HEK293T (cell line): ENCODE data around the gene TMEM183A.

Experiments used
- CTCF ChIA-PET: fragments of 350-600 bp; formaldehyde crosslinking; extraction: SDS; loops from one replicate; lab custom pipeline; 2021; ENCODE audit warnings: antibody characterized with exemption, inconsistent platforms; lab: Yijun Ruan, JAX
- POLR2A ChIA-PET: fragments of 350-600 bp; formaldehyde crosslinking; extraction: SDS; loops from one replicate; lab custom pipeline; 2020; ENCODE audit warnings: antibody characterized with exemption, inconsistent platforms; lab: Yijun Ruan, JAX
- DNase-seq: peaks from one replicate; pipeline ENCODE4 v3.0.0; 2012; ENCODE audit warnings: mixed read lengths; ENCODE audit errors: extremely low spot score
- ARNT ChIP-seq: fragments of 450-650 bp; IDR thresholded peaks from 2 replicates; pipeline ENCODE4 v1.6.1; 2017; ENCODE audit warnings: mild to moderate bottlenecking
- BHLHE40 ChIP-seq: fragments of 450-650 bp; IDR thresholded peaks from 2 replicates; pipeline ENCODE4 v1.6.1; 2016; ENCODE audit warnings: mild to moderate bottlenecking, moderate library complexity, borderline replicate concordance
- CTBP1 ChIP-seq: fragments of 450-650 bp; IDR thresholded peaks from 2 replicates; pipeline ENCODE4 v1.6.1; 2016; ENCODE audit warnings: borderline replicate concordance
- ELF4 ChIP-seq: fragments of 450-650 bp; IDR thresholded peaks from 2 replicates; pipeline ENCODE4 v1.6.1; 2017; ENCODE audit warnings: antibody characterized with exemption
- FOXA1 ChIP-seq: fragments of 450-650 bp; IDR thresholded peaks from 2 replicates; pipeline ENCODE4 v1.6.1; 2016; ENCODE audit warnings: mild to moderate bottlenecking
- FOXK2 ChIP-seq: fragments of 450-650 bp; IDR thresholded peaks from 2 replicates; pipeline ENCODE4 v1.6.1; 2016; ENCODE audit warnings: mild to moderate bottlenecking
- FOXM1 ChIP-seq: fragments of 450-650 bp; IDR thresholded peaks from 2 replicates; pipeline ENCODE4 v1.6.1; 2017; ENCODE audit warnings: mild to moderate bottlenecking, borderline replicate concordance
- HDGF ChIP-seq: fragments of 450-650 bp; IDR thresholded peaks from 2 replicates; pipeline ENCODE4 v1.6.1; 2017; ENCODE audit warnings: antibody characterized with exemption, borderline replicate concordance
- L3MBTL2 ChIP-seq: fragments of 450-650 bp; conservative IDR thresholded peaks from 2 replicates; pipeline ENCODE4 v1.6.1; 2016; ENCODE audit warnings: mild to moderate bottlenecking
- LEF1 ChIP-seq: fragments of 450-650 bp; IDR thresholded peaks from 2 replicates; pipeline ENCODE4 v1.6.1; 2017; ENCODE audit warnings: mild to moderate bottlenecking, borderline replicate concordance
- NFRKB ChIP-seq: fragments of 450-650 bp; IDR thresholded peaks from 2 replicates; pipeline ENCODE4 v1.6.1; 2016; ENCODE audit warnings: mild to moderate bottlenecking, moderate library complexity
- SP1 ChIP-seq: fragments of 450-650 bp; IDR thresholded peaks from 2 replicates; pipeline ENCODE4 v1.6.1; 2017
- SUZ12 ChIP-seq: fragments of 450-650 bp; IDR thresholded peaks from 2 replicates; pipeline ENCODE4 v1.6.1; 2016; ENCODE audit warnings: mild to moderate bottlenecking
- TARDBP ChIP-seq: fragments of 450-650 bp; IDR thresholded peaks from 2 replicates; pipeline ENCODE4 v1.6.1; 2016
- ZNF384 ChIP-seq: fragments of 450-650 bp; IDR thresholded peaks from 2 replicates; pipeline ENCODE4 v1.6.1; 2016
- TF ChIP-seq, protein P1 (sequence below): fragments of 450-650 bp; IDR thresholded peaks from 2 replicates; pipeline ENCODE4 v1.6.1; 2016

TMEM183A gene

DNA sequence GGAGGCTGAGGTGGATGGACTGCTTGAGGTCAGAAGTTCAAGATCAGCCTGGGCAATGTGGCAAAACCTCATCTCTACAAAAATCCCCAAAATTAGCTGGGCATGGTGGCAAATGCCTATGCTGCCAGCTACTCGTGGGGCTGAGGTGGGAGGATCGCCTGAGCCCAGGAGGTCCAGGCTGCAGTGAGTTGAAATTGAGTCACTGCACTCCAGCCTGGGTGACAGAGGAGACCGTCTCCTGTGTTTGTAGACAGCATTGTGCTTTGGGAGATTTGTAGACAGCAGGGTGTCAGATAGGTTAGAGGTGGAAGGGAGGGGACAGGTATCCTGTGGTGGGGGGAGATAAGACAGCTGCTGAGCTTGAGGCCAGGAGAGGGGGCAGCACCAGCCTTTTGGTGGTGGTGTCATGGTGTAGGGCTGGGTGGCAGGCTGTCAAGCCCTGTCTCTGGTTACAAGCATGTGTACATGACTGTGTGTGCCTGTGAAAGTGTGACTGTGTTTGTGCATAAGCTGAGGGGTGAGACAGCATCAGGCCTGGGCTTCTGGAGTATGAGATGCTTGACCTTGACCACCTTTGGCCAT is 34.3 kb downstream of the TMEM183A start:
- POLR2A ChIA-PET = no interaction called here
- no peak for TF ChIP-seq NFRKB
- TF ChIP-seq, protein P1, sequence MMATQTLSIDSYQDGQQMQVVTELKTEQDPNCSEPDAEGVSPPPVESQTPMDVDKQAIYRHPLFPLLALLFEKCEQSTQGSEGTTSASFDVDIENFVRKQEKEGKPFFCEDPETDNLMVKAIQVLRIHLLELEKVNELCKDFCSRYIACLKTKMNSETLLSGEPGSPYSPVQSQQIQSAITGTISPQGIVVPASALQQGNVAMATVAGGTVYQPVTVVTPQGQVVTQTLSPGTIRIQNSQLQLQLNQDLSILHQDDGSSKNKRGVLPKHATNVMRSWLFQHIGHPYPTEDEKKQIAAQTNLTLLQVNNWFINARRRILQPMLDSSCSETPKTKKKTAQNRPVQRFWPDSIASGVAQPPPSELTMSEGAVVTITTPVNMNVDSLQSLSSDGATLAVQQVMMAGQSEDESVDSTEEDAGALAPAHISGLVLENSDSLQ = no peak
- no peak for TF ChIP-seq SUZ12
- TF ChIP-seq FOXA1 = no peak

DNA sequence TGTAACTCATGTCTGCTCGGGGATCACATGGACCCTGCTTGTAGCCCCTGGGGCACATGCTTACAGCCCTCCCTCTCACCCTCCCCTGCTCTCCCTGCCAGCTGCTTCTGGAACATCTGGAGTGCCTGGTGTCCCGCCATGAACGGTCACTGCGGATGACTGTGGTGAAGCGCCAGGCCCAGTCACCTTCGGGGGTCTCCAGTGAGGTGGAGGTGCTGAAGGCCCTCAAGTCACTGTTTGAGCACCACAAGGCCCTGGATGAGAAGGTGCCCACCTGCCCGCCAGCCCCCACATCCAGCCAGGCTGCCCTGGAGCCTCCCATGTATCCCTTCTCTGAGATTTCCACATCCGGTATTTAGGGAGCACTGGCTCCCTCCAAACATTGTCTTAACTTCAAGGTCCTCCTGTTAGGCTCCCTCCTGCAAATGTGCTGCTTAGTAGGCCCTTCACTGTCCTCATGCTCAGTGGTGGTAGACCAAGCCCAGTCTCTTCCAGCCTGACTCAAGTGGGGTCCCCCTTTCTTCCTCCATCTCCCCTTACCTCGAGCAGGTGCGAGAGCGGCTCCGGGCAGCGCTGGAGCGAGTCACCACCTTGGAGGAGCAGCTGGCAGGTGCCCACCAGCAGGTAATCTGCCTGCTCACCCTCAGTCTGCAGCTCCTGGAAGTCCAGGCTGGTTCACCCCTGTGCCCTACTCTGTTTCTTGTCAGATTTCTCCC is 36.8 kb downstream of the TMEM183A start:
- TF ChIP-seq ARNT (no peak), ELF4 (no peak), LEF1 (no peak), FOXA1 (no peak), SP1 (no peak), ZNF384 (no peak), NFRKB (no peak), TARDBP (no peak), SUZ12 (no peak), FOXK2 (no peak), HDGF (no peak), L3MBTL2 (no peak), BHLHE40 (no peak), CTBP1 (no peak), FOXM1 (no peak)
- TF ChIP-seq, protein P1 = no peak
- ChIA-PET CTCF (interaction anchor here (0.5 kb wide), 1 partner anchor 172 kb away, joined by 3 read pairs; no protein-coding TSS in a partner anchor), POLR2A (no interaction called here)
- no peak for DNase-seq

More for the DNA sequence above, 34.3 kb downstream of the TMEM183A start:
- CTCF ChIA-PET = interaction anchor here (0.6 to 3.4 kb wide), 7 partner anchors 21 to 227 kb away, joined by 3 to 58 read pairs (median 15); partner anchors contain the start of gene ADORA1
- no peak for DNase-seq

DNA sequence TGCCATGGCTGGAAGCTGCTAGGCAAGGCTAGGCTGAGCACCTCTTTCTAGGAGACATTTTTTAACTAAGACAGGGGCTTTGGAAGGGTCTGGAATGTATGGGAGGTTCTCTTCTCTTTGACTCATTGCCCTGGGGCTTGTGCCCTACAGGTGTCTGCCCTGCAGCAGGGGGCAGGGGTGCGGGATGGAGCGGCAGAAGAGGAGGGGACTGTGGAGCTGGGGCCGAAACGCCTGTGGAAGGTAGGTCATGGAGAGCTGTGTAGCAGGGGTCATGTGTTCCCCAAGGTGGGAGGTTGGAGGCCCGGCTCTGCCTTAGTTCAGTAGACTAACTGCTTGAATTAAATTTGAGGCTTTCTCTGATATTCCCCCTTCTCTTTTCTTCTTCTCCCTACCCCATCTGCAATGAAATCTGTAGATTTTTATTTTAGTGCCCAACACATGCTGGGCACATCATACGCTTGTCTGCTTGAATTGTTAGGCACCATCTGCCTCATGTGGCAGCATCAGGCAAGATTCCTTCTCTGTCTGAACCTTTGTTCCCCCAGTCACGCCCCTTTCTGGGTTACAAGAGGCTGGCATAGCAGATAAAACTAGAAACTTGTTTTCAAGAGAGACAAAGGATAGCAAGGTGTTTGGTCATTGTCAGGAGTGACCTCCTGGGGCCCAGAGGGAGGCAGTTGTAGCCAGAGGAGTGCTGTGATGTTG is 37.5 kb downstream of the TMEM183A start:
- CTCF ChIA-PET = interaction anchor here (0.5 kb wide), 1 partner anchor 172 kb away, joined by 3 read pairs; no protein-coding TSS in a partner anchor
- POLR2A ChIA-PET = no interaction called here
- TF ChIP-seq L3MBTL2 (no peak), HDGF (no peak), SP1 (no peak), CTBP1 (no peak), ELF4 (no peak)
- no peak for DNase-seq

DNA sequence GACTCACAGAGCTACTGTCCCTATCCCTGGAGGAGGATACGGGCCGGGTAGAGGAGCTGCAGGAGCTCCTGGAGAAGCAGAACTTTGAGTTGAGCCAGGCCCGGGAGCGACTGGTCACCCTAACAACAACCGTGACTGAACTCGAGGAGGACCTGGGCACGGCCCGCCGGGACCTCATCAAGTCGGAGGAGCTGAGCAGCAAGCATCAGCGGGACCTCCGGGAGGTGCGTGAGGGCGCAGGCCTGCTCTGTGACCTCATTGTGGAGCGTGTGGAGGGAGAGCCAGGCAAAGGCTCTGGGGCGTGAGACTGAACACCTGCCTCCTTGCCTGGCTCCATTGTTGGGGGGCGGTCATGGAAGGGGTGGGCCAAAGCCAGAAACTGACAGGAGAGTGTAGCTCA is 38.2 kb downstream of the TMEM183A start:
- CTCF ChIA-PET = no interaction called here
- TF ChIP-seq BHLHE40 = no peak
- TF ChIP-seq SP1 = no peak
- TF ChIP-seq, protein P1 = no peak
- TF ChIP-seq FOXM1 = no peak
- no peak for TF ChIP-seq ZNF384
- TF ChIP-seq FOXA1 = no peak
- TF ChIP-seq NFRKB = no peak
- no peak for TF ChIP-seq CTBP1
- TF ChIP-seq ARNT = no peak
- no peak for TF ChIP-seq FOXK2
- no peak for DNase-seq
- POLR2A ChIA-PET = no interaction called here

DNA sequence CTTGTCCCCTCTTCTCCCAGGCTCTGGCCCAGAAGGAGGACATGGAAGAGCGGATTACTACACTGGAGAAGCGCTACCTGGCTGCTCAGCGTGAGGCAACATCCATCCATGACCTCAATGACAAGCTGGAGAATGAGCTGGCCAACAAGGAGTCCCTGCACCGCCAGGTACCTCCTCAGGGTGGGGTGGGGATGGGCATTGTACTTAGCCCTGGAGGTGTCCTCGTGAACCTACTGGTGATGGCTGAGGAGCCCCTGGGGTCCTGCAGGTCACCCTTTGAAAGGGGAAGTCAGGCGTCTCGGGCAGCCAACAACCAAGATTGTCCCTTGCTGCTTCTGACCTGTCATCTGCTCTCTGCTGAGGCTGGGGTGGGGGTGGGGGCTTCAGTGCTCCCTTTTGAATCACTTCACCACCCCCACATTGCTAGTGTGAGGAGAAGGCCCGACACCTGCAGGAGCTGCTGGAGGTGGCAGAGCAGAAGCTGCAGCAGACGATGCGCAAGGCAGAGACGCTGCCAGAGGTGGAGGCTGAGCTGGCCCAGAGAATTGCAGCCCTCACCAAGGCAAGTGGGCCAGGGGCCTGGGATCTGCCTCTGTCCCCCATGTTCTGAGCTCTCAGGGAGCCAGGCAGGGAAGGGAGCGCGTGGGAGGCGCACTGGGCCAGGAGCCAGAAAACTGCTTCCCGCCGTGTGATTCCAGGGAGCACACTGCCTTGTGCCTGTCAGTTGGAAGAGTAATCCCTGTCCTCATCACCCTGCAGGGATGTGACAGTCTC is 38.8 kb downstream of the TMEM183A start:
- DNase-seq = no peak
- TF ChIP-seq SP1 (no peak), FOXA1 (no peak), HDGF (no peak), SUZ12 (no peak), LEF1 (no peak), BHLHE40 (no peak), NFRKB (no peak), FOXK2 (no peak), CTBP1 (no peak), ZNF384 (no peak), ELF4 (no peak), ARNT (no peak), TARDBP (no peak), L3MBTL2 (no peak), FOXM1 (no peak)
- TF ChIP-seq, protein P1 = no peak
- POLR2A ChIA-PET = no interaction called here
- CTCF ChIA-PET = interaction anchor here (0.9 kb wide), 1 partner anchor 10 kb away, joined by 3 read pairs; no protein-coding TSS in a partner anchor
